Activated T-cell treated with anti-CD3 and anti-CD28 coated beads, Interleukin-2, amount 50 U/mL, for 1 hour (primary cell): ENCODE results near the gene P4HTM.

ENCODE experiments used
- DNase-seq: peaks from one replicate; pipeline ENCODE4 v3.0.0-alpha.2; 2020

The P4HTM gene

DNA sequence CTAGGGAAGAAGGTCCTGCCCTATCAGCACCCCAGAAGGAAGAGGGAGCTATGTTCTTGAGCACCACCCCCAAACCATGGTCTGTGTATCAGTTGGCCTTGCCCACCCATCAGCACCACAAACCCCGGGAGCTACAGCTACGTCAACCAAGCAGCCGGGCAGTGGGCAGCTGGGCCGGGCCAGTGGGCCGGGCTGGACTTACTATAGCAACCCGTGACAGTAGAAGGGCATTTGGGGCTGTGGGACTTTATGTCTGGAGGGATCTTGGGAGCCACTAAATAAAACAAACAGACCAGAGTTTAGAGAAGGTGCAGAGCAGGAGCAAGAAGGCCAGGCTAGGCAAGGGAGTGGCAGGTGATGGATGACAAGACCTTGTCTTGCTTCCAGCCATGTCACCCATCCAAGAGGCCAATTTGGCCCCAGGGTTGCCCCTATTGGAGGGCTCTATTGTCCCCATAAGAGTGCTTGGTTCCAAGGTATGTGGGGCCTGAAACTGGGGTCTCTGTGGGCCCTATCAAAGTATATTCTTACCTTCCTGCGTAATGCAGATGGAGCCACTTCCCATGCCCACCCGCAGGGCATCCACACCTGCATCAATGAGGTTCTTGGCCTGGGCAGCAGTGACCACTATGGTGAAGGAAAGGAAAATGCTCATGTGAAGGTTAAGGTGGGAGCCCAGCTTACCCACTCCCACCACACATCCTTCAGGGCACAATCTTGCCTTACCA is 35.9 kb downstream of the P4HTM start:
- no peak for DNase-seq

- DNase-seq = no peak
Observed at GRCh38 chr3:49026536-49026935, 36.5 kb downstream of the P4HTM start.

DNA sequence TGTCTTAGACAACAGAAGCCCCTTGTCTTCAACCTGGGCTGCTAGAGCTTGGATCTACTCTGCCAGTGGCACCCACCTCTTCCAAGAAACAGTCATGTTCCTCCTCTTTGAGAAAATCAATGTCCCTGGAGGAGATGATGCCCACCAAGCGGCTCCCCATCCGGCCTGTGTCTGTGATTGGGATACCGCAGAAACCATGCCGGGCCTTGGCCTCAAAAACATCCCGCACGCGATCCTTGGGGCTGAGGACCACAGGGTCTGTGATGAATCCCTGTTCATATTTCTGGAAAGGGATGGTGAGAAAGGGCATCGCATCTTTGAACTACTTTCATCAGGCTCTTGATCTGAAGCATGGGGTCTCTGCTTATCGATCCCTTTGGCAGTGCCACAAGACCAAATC is 37.6 kb downstream of the P4HTM start:
- no peak for DNase-seq

- DNase-seq = no peak
Observed at GRCh38 chr3:49028298-49028672, 38.2 kb downstream of the P4HTM start.

- DNase-seq = peak; percentile 95
Observed at GRCh38 chr3:49028673-49029562, 38.9 kb downstream of the P4HTM start, which contains the start of gene IMPDH2. Gene IMPDH2 (minus strand): TSS chr3:49029398. CDS start chr3:49029350, 48 bp downstream.

GRCh38 chr3:49029563-49029884 is 39.5 kb downstream of the P4HTM start:
- no peak for DNase-seq

- no peak for DNase-seq
Observed at GRCh38 chr3:49030321-49030720, 40.3 kb downstream of the P4HTM start.

DNA sequence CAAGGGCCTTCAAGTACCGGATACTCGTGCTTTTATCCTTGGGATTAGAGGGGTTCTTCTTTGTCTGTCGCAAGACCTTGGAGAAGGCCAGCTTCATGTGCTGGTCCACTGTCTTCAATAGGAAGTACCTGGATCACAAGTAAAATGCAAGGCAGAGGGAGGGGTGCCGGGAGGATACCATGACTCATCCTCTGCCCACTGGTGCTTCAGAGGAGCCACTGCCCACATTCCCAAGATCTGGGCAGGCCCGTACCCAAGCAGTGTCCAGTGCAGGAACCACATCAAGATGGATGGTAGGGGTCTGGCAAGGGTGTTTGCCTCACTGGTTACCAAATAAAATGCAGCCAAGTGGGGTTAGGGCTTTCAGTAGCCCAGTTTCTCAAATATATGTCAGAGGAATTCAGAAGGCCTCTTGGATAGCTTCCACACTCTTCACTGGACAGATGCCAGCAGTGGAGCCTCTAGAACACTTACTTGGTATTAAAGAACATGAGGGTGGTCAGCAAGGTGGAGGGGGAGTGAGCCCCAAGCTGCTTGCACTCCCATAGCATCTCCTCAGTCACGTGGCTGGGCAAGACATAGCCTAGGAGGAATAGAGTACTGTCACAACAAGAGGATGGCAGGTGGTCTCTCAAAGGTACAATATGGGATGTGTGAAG is 42.7 kb downstream of the P4HTM start:
- no peak for DNase-seq

DNA sequence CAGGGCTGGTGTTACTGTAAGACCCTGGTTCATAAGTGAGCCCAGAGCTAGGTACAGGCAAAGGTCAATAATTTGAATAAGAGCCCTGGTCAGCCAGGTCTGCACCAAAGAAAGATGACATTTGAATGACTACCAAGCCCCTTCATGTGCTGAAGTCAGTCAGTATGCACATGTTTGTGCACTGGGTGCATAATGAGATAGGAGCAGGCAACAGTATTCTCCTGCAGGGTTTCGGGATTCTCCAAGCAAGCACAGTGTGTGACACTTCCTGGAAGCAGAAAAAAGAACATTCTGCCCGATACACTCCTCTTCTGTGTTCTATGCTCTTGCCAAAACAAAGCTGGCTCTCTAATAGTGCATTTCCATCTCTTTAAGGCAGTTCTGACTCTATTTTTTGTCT is 44.6 kb downstream of the P4HTM start:
- no peak for DNase-seq

- DNase-seq = no peak
Observed at GRCh38 chr3:49035281-49035680, 45.2 kb downstream of the P4HTM start.

DNA sequence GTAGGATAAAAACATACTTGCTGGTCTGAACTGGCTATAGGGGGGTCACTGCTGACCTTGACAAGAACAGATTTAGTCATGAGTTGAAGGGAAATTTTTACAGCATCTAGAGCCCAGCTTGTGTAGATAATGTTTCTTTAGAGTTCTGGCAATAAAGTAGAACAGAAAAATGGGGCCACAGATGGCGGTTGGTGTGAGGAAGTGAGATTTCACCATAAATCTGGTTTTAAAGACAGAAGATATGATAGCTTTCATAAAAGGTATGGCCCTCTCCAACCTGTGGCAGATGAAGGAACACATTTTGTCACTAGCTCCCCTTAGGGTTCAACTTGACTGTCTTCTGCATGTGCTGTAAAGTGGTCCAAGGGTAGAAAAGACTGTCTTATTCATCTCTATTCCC is 63.5 kb downstream of the P4HTM start:
- no peak for DNase-seq

DNA sequence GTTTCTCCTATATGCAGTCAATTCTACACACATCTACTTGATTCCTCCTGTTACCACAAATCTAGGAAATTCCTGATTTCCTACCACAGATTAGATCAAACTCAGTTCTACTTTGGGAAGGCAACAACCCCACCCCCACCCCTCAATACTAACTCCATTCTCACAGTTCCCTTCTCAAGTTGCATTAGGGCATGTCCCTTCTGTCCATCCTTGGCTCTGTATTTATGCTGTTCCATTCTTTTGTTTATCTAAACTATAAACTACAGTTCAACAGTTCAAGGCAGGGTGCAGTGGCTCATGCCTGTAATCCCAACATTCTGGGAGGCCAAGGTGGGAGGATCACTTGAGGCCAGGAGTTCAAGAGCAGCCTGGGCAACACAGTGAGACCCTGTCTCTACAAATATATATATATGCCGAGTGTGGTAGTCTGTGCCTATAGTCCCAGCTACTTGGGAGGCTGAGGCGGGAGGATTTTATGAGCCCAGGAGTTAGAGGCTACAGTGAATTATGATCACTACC is 64.4 kb downstream of the P4HTM start:
- DNase-seq = no peak
